K562 (cell line): Measurements from ENCODE around the gene WNT11. TPM values are rescaled to one million over a fixed set of nuclear protein-coding genes. Genes with fewer than 3 reads are reported as not detected.
A peak's percentile ranks its signal among the peaks of the same experiment; 100 is the strongest.

ENCODE experiments used
- ARID1B ChIP-seq: fragments of 450-650 bp; IDR thresholded peaks from 2 replicates; pipeline ENCODE4 v1.6.1; 2016; ENCODE audit warnings: antibody characterized with exemption, mild to moderate bottlenecking, inconsistent platforms
- ATF1 ChIP-seq, 2 experiments: fragments of 450-650 bp in 1 of 2; IDR thresholded peaks; 2 replicates each; pipeline ENCODE4 v1.6.1; 2016; ENCODE audit warnings: missing compliant biosample characterization in 1 of 2, missing genetic modification characterization in 1 of 2
- CBFA2T2 ChIP-seq: fragments of 450-650 bp; conservative IDR thresholded peaks from 2 replicates; pipeline ENCODE4 v1.6.1; 2017; ENCODE audit warnings: mild to moderate bottlenecking
- CBFA2T3 ChIP-seq: fragments of 450-650 bp; IDR thresholded peaks from 2 replicates; pipeline ENCODE4 v1.6.1; 2017
- CREM ChIP-seq: IDR thresholded peaks from 2 replicates; pipeline ENCODE4 v1.6.1; 2014; ENCODE audit warnings: antibody characterized with exemption, low read depth
- DPF2 ChIP-seq: fragments of 450-650 bp; IDR thresholded peaks from 2 replicates; pipeline ENCODE4 v1.6.1; 2016
- HDAC1 ChIP-seq, 2 experiments: fragments of 450-650 bp; IDR thresholded peaks; 2 replicates each; pipeline ENCODE4 v1.6.1; 2016 to 2017; ENCODE audit warnings: inconsistent platforms in 1 of 2, mild to moderate bottlenecking in 1 of 2, moderate library complexity in 1 of 2
- HMGN3 ChIP-seq: IDR thresholded peaks from 2 replicates; pipeline ENCODE4 v1.6.1; 2011; ENCODE audit warnings: borderline replicate concordance, low read depth, mild to moderate bottlenecking, mixed read lengths, low read length; ENCODE audit not compliant: insufficient read length; ENCODE audit errors: extremely low read depth
- KDM4B ChIP-seq, 2 experiments: fragments of 450-650 bp in 1 of 2; sonication (generic) in 1 of 2; IDR thresholded peaks; 2 replicates each; pipeline ENCODE4 v1.6.1; 2016 to 2017; ENCODE audit warnings: borderline replicate concordance in 2 of 2, antibody characterized with exemption in 1 of 2, low read depth in 1 of 2, mild to moderate bottlenecking in 1 of 2
- MAZ ChIP-seq, 2 experiments: fragments of 450-650 bp in 1 of 2; sonication (generic) in 1 of 2; formaldehyde crosslinking; IDR thresholded peaks in 1 of 2; conservative IDR thresholded peaks in 1 of 2; 2 replicates each; pipeline versions ENCODE4 v1.4.0 to v1.5.0; 2020; ENCODE audit warnings: mild to moderate bottlenecking in 1 of 2, missing genetic modification reagents in 1 of 2
- RAD21 ChIP-seq, 2 experiments: fragments of 250-450 bp in 1 of 2; fragments of 450-650 bp in 1 of 2; sonication (Bioruptor Pico) in 1 of 2; formaldehyde crosslinking in 1 of 2; IDR thresholded peaks in 1 of 2; conservative IDR thresholded peaks in 1 of 2; 2 replicates each; pipeline versions ENCODE4 v1.4.0 to v1.8.0; 2020 to 2022; ENCODE audit warnings: mild to moderate bottlenecking in 2 of 2, moderate library complexity in 1 of 2
- RCOR1 ChIP-seq, 2 experiments: IDR thresholded peaks; 2 replicates each; pipeline ENCODE4 v1.6.1; 2012; ENCODE audit warnings: low read depth in 2 of 2, low read length in 2 of 2, borderline replicate concordance in 1 of 2, improper control_type of control experiment in 1 of 2
- SLC30A9 ChIP-seq: fragments of 250-450 bp; sonication (Bioruptor Pico); IDR thresholded peaks from 2 replicates; pipeline ENCODE4 v1.8.0; 2022; ENCODE audit warnings: mild to moderate bottlenecking, moderate library complexity
- SMARCA4 ChIP-seq: fragments of 450-650 bp; IDR thresholded peaks from 2 replicates; pipeline ENCODE4 v1.6.1; 2016
- TAL1 ChIP-seq: fragments of 450-650 bp; IDR thresholded peaks from 2 replicates; pipeline ENCODE4 v1.6.1; 2016; ENCODE audit warnings: mild to moderate bottlenecking
- TCF3 ChIP-seq: sonication (generic); formaldehyde crosslinking; IDR thresholded peaks from 2 replicates; pipeline ENCODE4 v1.4.0; 2020; ENCODE audit warnings: mild to moderate bottlenecking, missing genetic modification reagents
- TEAD4 ChIP-seq, 2 experiments: sonication (generic) in 1 of 2; formaldehyde crosslinking in 1 of 2; IDR thresholded peaks; 2 replicates each; pipeline versions ENCODE4 v1.6.1 to v1.8.0; 2012 to 2022; ENCODE audit warnings: borderline replicate concordance in 1 of 2, inconsistent platforms in 1 of 2, low read length in 1 of 2, mild to moderate bottlenecking in 1 of 2, missing genetic modification reagents in 1 of 2
- TFAP4 ChIP-seq: sonication (generic); formaldehyde crosslinking; IDR thresholded peaks from 2 replicates; pipeline ENCODE4 v1.8.0; 2022; ENCODE audit warnings: missing genetic modification reagents, mild to moderate bottlenecking, moderate library complexity, borderline replicate concordance
- ZNF217 ChIP-seq: sonication (generic); formaldehyde crosslinking; IDR thresholded peaks from 2 replicates; pipeline ENCODE4 v1.8.0; 2022; ENCODE audit warnings: mild to moderate bottlenecking, missing genetic modification reagents
- ZNF699 ChIP-seq: fragments of 250-450 bp; sonication (Bioruptor Pico); IDR thresholded peaks from 2 replicates; pipeline ENCODE4 v1.8.0; 2021; ENCODE audit warnings: mild to moderate bottlenecking, moderate library complexity; ENCODE audit not compliant: insufficient replicate concordance
- polyA plus RNA-seq, 8 experiments: library from polyadenylated mRNA; depleted of rRNA in 4 of 8; stranded (reverse) in 5 of 8; unstranded in 3 of 8; fragments of >200 nt; fragmentation: Nextera tagmentation in 2 of 8; fragmentation: Illumina TruSeq in 1 of 8; extraction: Ambion mirVana in 2 of 8; extraction: Trizol in 1 of 8; gene quantifications; 2 replicates each; pipeline versions ENCODE4 v1.2.1 to v1.2.3, GENCODE V29; 2011 to 2014; ENCODE audit warnings: inconsistent platforms in 1 of 8, missing spikeins in 1 of 8
- total RNA-seq, 7 experiments: library from RNA; depleted of rRNA in 6 of 7; stranded (reverse); fragments of >200 nt in 6 of 7; fragmentation: Illumina TruSeq in 2 of 7; extraction: Trizol in 2 of 7; gene quantifications; 2 replicates each; pipeline versions ENCODE4 v1.2.1 to v1.2.3, GENCODE V29; 2011 to 2021; ENCODE audit warnings: low replicate concordance in 1 of 7

The WNT11 gene
- total and polyA plus RNA-seq, 9 of the 15 experiments (the other 6 are each of a cell fraction or from before 2014, with no cell fraction given) = 0.03 to 0.20 (median 0.09) TPM; not detected in 4

DNA sequence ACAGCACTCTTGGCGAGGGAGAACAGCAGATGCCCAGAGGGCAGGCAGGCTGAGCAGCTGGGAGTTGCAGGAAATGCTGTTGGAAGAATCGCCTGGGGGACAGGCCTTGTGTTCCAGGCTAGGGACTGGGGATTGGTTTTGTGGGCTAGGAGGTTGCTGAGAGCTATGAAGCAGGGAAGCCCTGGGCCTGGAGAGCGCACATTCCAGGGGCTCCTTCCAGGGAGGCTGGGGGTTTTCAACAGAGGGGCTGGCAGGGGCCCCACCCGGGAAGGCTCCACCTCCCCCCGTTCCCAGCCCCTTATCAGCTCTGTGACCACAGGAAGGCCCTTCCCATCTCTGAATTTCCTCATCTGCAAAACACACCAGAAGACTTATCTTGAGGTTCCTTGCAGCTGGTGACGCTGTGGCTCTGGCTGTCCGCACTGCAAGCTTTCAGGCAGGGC, 21.7 kb downstream of the WNT11 start (continued):
- TF ChIP-seq ZNF217 (CRISPR knock-in tag) (no peak), MAZ (CRISPR knock-in tag; conservative IDR thresholded peaks at IDR 0.05 in 1 of 2, IDR thresholded peaks at IDR 0.05 in 1 of 2) (peak in 1 of 2 experiments; percentile 47; a peak in 1 of 4 replicates), TFAP4 (CRISPR knock-in tag) (peak; percentile 46; the same call in 1 of the 2 replicates), HDAC1 (IDR thresholded peaks at IDR 0.05) (0 out of 4 replicates have a peak, but pooled peaks of 1 of the 2 experiments have one; percentile 37), ARID1B (peak; percentile 71), RAD21 (CRISPR knock-in tag; conservative IDR thresholded peaks at IDR 0.05 in 1 of 2, IDR thresholded peaks at IDR 0.05 in 1 of 2) (no peak), RCOR1 (IDR thresholded peaks at IDR 0.05; ENCODE audit: borderline replicate concordance in 1 of 2, low read depth in 2 of 2, low read length in 2 of 2) (no peak), ZNF699 (CRISPR knock-in tag) (no peak), HMGN3 (peak; percentile 43), SMARCA4 (0 out of 2 replicates have a peak, but pooled peaks have one; percentile 37), DPF2 (peak; percentile 41; the same call in 1 of the 2 replicates), TCF3 (peak; percentile 73), SLC30A9 (CRISPR knock-in tag) (no peak), CREM (peak; percentile 41; the same call in 1 of the 2 replicates), TAL1 (peak; percentile 27; the same call in 1 of the 2 replicates), ATF1 (CRISPR knock-in tag; IDR thresholded peaks at IDR 0.05) (no peak), ATF1 (tag; IDR thresholded peaks at IDR 0.05) (0 out of 2 replicates have a peak, but pooled peaks have one; percentile 53), TEAD4 (IDR thresholded peaks at IDR 0.05; ENCODE audit: low read length) (peak; percentile 36; the same call in 1 of the 2 replicates), TEAD4 (CRISPR knock-in tag; IDR thresholded peaks at IDR 0.05; ENCODE audit: borderline replicate concordance) (no peak), CBFA2T3 (peak; percentile 67), CBFA2T2 (peak; percentile 51; the same call in 1 of the 2 replicates), KDM4B (IDR thresholded peaks at IDR 0.05; ENCODE audit: borderline replicate concordance in 2 of 2, low read depth in 1 of 2) (no peak)
